SK-N-SH (cell line): ENCODE results near the gene PSKH1. TPM values are rescaled to one million over a fixed set of nuclear protein-coding genes. Genes with fewer than 3 reads are reported as not detected.

ENCODE experiments used
- CTCF ChIA-PET: fragments of 300-600, 350-600 bp; formaldehyde crosslinking; extraction: SDS; loops from one replicate; lab custom pipeline; 2021; lab: Yijun Ruan, JAX
- POLR2A ChIA-PET: fragments of 350-600 bp; sonication (Branson Sonifier 250); formaldehyde crosslinking; extraction: SDS; loops from one replicate; lab custom pipeline; 2020; ENCODE audit warnings: antibody characterized with exemption, inconsistent platforms; lab: Yijun Ruan, JAX
- DNase-seq: peaks from one replicate; pipeline ENCODE4 v3.0.0; 2012
- H2AFZ ChIP-seq: fragments of 200-600 bp; sonication (generic); 2 replicates; pipeline ENCODE4 v1.8.1; 2016; ENCODE audit warnings: antibody characterized with exemption, mild to moderate bottlenecking, low read depth
- H3F3A ChIP-seq: fragments of 200-600 bp; sonication (generic); replicated peaks from 2 replicates; pipeline ENCODE3; 2016; ENCODE audit warnings: antibody characterized with exemption, mild to moderate bottlenecking; ENCODE audit not compliant: insufficient read depth
- H3K27ac ChIP-seq, 2 experiments: fragments of 200-500 bp in 1 of 2; fragments of 200-600 bp in 1 of 2; sonication (Bioruptor generic) in 1 of 2; sonication (generic), shearing (Covaris generic) in 1 of 2; 2 replicates each; pipeline versions ENCODE4 v1.5.1 to v1.6.1; 2014 to 2016; ENCODE audit warnings: low read depth in 2 of 2, inconsistent platforms in 1 of 2, low read length in 1 of 2, mild to moderate bottlenecking in 1 of 2, mixed read lengths in 1 of 2
- H3K27me3 ChIP-seq: fragments of 200-600 bp; sonication (generic), shearing (Covaris generic); 2 replicates; pipeline ENCODE4 v1.6.1; 2016; ENCODE audit warnings: mixed run types; ENCODE audit not compliant: insufficient read depth
- H3K36me3 ChIP-seq, 2 experiments: fragments of 200-500 bp in 1 of 2; fragments of 200-600 bp in 1 of 2; sonication (Bioruptor generic) in 1 of 2; sonication (generic) in 1 of 2; replicated peaks in 1 of 2; 2 replicates each; pipeline versions ENCODE3 to v1.5.1; 2014 to 2016; ENCODE audit warnings: low read length in 1 of 2, mild to moderate bottlenecking in 1 of 2; ENCODE audit not compliant: insufficient read depth in 2 of 2, control insufficient read depth in 1 of 2
- H3K4me1 ChIP-seq, 2 experiments: fragments of 200-500 bp in 1 of 2; fragments of 200-600 bp in 1 of 2; sonication (Bioruptor generic) in 1 of 2; sonication (generic), shearing (Covaris generic) in 1 of 2; 2 replicates each; pipeline versions ENCODE4 v1.5.1 to v1.6.1; 2014 to 2016; ENCODE audit warnings: low read depth in 1 of 2, low read length in 1 of 2, mixed run types in 1 of 2; ENCODE audit not compliant: insufficient read depth in 2 of 2, control insufficient read depth in 1 of 2
- H3K4me2 ChIP-seq: fragments of 200-600 bp; sonication (generic), shearing (Covaris generic); 2 replicates; pipeline ENCODE4 v1.6.1; 2017; ENCODE audit warnings: mixed run types
- H3K4me3 ChIP-seq, 2 experiments: fragments of 200-500 bp in 1 of 2; fragments of 200-600 bp in 1 of 2; sonication (Bioruptor generic) in 1 of 2; sonication (generic), shearing (Covaris generic) in 1 of 2; 2 replicates each; pipeline versions ENCODE4 v1.5.1 to v1.8.1; 2014 to 2016; ENCODE audit warnings: low read depth in 2 of 2, inconsistent platforms in 1 of 2, low read length in 1 of 2, mild to moderate bottlenecking in 1 of 2, mixed read lengths in 1 of 2, moderate library complexity in 1 of 2
- H3K79me2 ChIP-seq: fragments of 200-600 bp; sonication (generic); 2 replicates; pipeline ENCODE4 v1.8.1; 2017; ENCODE audit warnings: mild to moderate bottlenecking; ENCODE audit not compliant: insufficient read depth
- H3K9ac ChIP-seq: fragments of 200-600 bp; sonication (generic); 2 replicates; pipeline ENCODE4 v1.6.1; 2017; ENCODE audit warnings: mixed run types
- H3K9me2 ChIP-seq: fragments of 200-600 bp; sonication (generic); 2 replicates; pipeline ENCODE4 v1.6.1; 2017; ENCODE audit warnings: mixed run types
- H3K9me3 ChIP-seq: fragments of 200-600 bp; sonication (generic); 2 replicates; pipeline ENCODE4 v1.6.1; 2017; ENCODE audit warnings: mixed run types, mild to moderate bottlenecking, moderate library complexity
- H4K20me1 ChIP-seq: fragments of 200-600 bp; sonication (generic); 2 replicates; pipeline ENCODE4 v1.6.1; 2017; ENCODE audit warnings: mild to moderate bottlenecking, mixed run types; ENCODE audit not compliant: insufficient read depth
- ELF1 ChIP-seq: IDR thresholded peaks from 2 replicates; pipeline ENCODE4 v1.4.0; 2012
- EP300 ChIP-seq, 2 experiments: IDR thresholded peaks; 2 replicates each; pipeline versions ENCODE4 v1.4.0 to v1.6.1; 2012; ENCODE audit warnings: borderline replicate concordance in 1 of 2, low read depth in 1 of 2, low read length in 1 of 2
- GATA2 ChIP-seq: sonication (generic); formaldehyde crosslinking; IDR thresholded peaks from 2 replicates; pipeline ENCODE4 v1.5.0; 2020; ENCODE audit warnings: mild to moderate bottlenecking, missing genetic modification reagents
- MEF2A ChIP-seq: IDR thresholded peaks from 2 replicates; pipeline ENCODE4 v1.4.0; 2012; ENCODE audit warnings: low read depth, borderline replicate concordance
- MXI1 ChIP-seq: IDR thresholded peaks from 2 replicates; pipeline ENCODE4 v1.6.1; 2012; ENCODE audit warnings: mild to moderate bottlenecking, low read depth, low read length, improper control_type of control experiment
- NFIC ChIP-seq: IDR thresholded peaks from 2 replicates; pipeline ENCODE4 v1.4.0; 2012; ENCODE audit warnings: borderline replicate concordance
- NRF1 ChIP-seq: IDR thresholded peaks from 2 replicates; pipeline ENCODE4 v1.6.1; 2012; ENCODE audit warnings: low read depth, mild to moderate bottlenecking, low read length
- RAD21 ChIP-seq: IDR thresholded peaks from 2 replicates; pipeline ENCODE4 v1.6.1; 2012; ENCODE audit warnings: mild to moderate bottlenecking, low read length
- RFX5 ChIP-seq: IDR thresholded peaks from 2 replicates; pipeline ENCODE4 v1.6.1; 2012; ENCODE audit warnings: mild to moderate bottlenecking, improper control_type of control experiment, low read length
- SIN3A ChIP-seq: IDR thresholded peaks from 2 replicates; pipeline ENCODE4 v1.6.1; 2012; ENCODE audit warnings: low read depth, mild to moderate bottlenecking, low read length, moderate library complexity, borderline replicate concordance
- SMC3 ChIP-seq: IDR thresholded peaks from 2 replicates; pipeline ENCODE4 v1.6.1; 2012; ENCODE audit warnings: low read depth, low read length, improper control_type of control experiment
- TEAD4 ChIP-seq: IDR thresholded peaks from 2 replicates; pipeline ENCODE4 v1.4.0; 2012; ENCODE audit warnings: mild to moderate bottlenecking, borderline replicate concordance; ENCODE audit not compliant: insufficient read depth
- ZBTB33 ChIP-seq: IDR thresholded peaks from 2 replicates; pipeline ENCODE4 v1.4.0; 2012; ENCODE audit warnings: low read depth, borderline replicate concordance
- WGBS: methylation state at CpG from one replicate; pipeline ENCODE4 v1.1.6; 2017; ENCODE audit warnings: low lambda C conversion rate; 5-methylcytosine and 5-hydroxymethylcytosine counted together
- polyA plus RNA-seq, 3 experiments: library from polyadenylated mRNA; depleted of rRNA; stranded (reverse); fragments of >200 nt; gene quantifications; 2 replicates each; pipeline ENCODE4 v1.2.3, GENCODE V29; 2012
- TF ChIP-seq, protein P1 (sequence below): fragments of 200-600 bp; sonication (generic); IDR thresholded peaks from 2 replicates; pipeline ENCODE4 v1.6.1; 2017; ENCODE audit warnings: antibody characterized with exemption, mild to moderate bottlenecking, moderate library complexity

The PSKH1 gene
- polyA plus RNA-seq, 1 of the 3 experiments (the other 2 are of a cell fraction): 30.1 TPM

DNA sequence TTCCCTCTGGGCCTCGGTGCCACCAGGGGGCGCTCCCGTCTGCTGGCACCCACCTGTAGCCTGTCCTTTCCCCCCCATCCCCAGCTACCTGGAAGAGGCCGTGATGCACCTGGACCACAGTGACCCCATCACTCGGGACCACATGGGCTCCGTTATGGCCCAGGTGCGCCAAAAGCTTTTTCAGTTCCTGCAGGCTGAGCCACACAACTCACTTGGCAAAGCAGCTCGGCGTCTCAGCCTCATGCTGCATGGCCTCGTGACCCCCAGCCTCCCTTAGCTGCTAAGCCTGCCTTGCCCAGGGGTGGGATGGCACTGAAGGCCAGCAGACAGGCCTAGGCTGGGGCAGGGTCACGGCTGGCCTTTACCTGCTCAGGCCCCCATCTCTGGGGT lies 9.2 kb upstream of the PSKH1 start:
- peak; percentile 71 for TF ChIP-seq RAD21
- no peak for TF ChIP-seq MEF2A
- TF ChIP-seq, protein P1, sequence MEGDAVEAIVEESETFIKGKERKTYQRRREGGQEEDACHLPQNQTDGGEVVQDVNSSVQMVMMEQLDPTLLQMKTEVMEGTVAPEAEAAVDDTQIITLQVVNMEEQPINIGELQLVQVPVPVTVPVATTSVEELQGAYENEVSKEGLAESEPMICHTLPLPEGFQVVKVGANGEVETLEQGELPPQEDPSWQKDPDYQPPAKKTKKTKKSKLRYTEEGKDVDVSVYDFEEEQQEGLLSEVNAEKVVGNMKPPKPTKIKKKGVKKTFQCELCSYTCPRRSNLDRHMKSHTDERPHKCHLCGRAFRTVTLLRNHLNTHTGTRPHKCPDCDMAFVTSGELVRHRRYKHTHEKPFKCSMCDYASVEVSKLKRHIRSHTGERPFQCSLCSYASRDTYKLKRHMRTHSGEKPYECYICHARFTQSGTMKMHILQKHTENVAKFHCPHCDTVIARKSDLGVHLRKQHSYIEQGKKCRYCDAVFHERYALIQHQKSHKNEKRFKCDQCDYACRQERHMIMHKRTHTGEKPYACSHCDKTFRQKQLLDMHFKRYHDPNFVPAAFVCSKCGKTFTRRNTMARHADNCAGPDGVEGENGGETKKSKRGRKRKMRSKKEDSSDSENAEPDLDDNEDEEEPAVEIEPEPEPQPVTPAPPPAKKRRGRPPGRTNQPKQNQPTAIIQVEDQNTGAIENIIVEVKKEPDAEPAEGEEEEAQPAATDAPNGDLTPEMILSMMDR: peak; percentile 91
- TF ChIP-seq SMC3: peak; percentile 76
- TF ChIP-seq GATA2: no peak
- TF ChIP-seq ZBTB33: no peak
- WGBS: 17% methylated on average over 6 of the region's 11 CpGs
- ChIA-PET POLR2A (interaction anchor here (1.7 to 3.5 kb wide), 4 partner anchors 11 to 51 kb away, joined by 5 to 12 read pairs (median 6); partner anchors contain the start of gene EDC4), CTCF (interaction anchor here (0.6 to 22.4 kb wide), 40 partner anchors 8 to 363 kb away, joined by 3 to 564 read pairs (median 5); partner anchors contain the start of genes CTRL, DDX28, DUS2 and EDC4)
- DNase-seq: peak; percentile 90
- H2AFZ ChIP-seq: no peak overlapping the region
- H3K27ac ChIP-seq: no peak overlapping the region
- no peak overlapping the region for H3K4me3 ChIP-seq
- no peak overlapping the region; the same call in 1 of the 2 replicates for H3K4me2 ChIP-seq
- peaks cover 9 to 60% of the 10 kb centered on the region in 2 experiments for H3K36me3 ChIP-seq
- H3K4me1 ChIP-seq: peaks cover 7 to 13% of the 10 kb centered on the region in 2 experiments; a peak in 2 of 4 replicates
- no peaks in the 10 kb centered on the region for H3K27me3 ChIP-seq
- H3K9me3 ChIP-seq: no peaks in the 10 kb centered on the region
- H3K9ac ChIP-seq: no peak overlapping the region
- H3K9me2 ChIP-seq: no peaks in the 10 kb centered on the region
- H3F3A ChIP-seq: peaks cover 14% of the 10 kb centered on the region
- H4K20me1 ChIP-seq: peaks cover 12% of the 10 kb centered on the region
- H3K79me2 ChIP-seq: no peaks in the 10 kb centered on the region

GRCh38 chr16:67884684-67885083 lies 8.4 kb upstream of the PSKH1 start, which contains the start of gene NRN1L:
Gene NRN1L, plus strand, starts transcription at chr16:67884885. Its CDS starts 19 bp downstream, at chr16:67884904.
- H3K79me2 ChIP-seq: no peaks in the 10 kb centered on the region
- no peaks in the 10 kb centered on the region for H3K9me3 ChIP-seq
- H4K20me1 ChIP-seq: peaks cover 12% of the 10 kb centered on the region
- H3K4me3 ChIP-seq: no peak within 1 kb of the TSS
- TF ChIP-seq ELF1 (no peak), RFX5 (no peak), MXI1 (peak; percentile 43), TEAD4 (no peak), NFIC (peak; percentile 66), EP300 (IDR thresholded peaks at IDR 0.05; ENCODE audit: borderline replicate concordance in 1 of 2, low read depth in 1 of 2, low read length in 1 of 2) (0 out of 4 replicates have a peak, but pooled peaks of 1 of the 2 experiments have one; percentile 4), NRF1 (no peak), GATA2 (no peak), RAD21 (peak; percentile 14; the same call in 1 of the 2 replicates), SIN3A (peak; percentile 37; the same call in 1 of the 2 replicates)
- peak within 1 kb of the TSS in 1 of 2 experiments; percentile 27; a peak in 1 of 4 replicates for H3K27ac ChIP-seq
- peak within 1 kb of the TSS; percentile 59; the same call in 1 of the 2 replicates for H3K4me2 ChIP-seq
- DNase-seq: peak; percentile 99
- H3K9ac ChIP-seq: no peak within 1 kb of the TSS
- WGBS: 19% methylated on average over 17 of the region's 22 CpGs
- H3F3A ChIP-seq: peaks cover 14% of the 10 kb centered on the region
- H3K27me3 ChIP-seq: no peaks in the 10 kb centered on the region
- H3K36me3 ChIP-seq: peaks cover 4 to 52% of the 10 kb centered on the region in 2 experiments
- H3K9me2 ChIP-seq: no peaks in the 10 kb centered on the region
- ChIA-PET POLR2A (interaction anchor here (0.6 to 3.5 kb wide), 6 partner anchors 9 to 50 kb away, joined by 3 to 12 read pairs (median 6); partner anchors contain the start of gene EDC4), CTCF (interaction anchor here (1.0 to 22.4 kb wide), 20 partner anchors 9 to 364 kb away, joined by 3 to 564 read pairs (median 5); partner anchors contain the start of genes CTRL, DDX28, DUS2 and EDC4)
- no peak within 1 kb of the TSS for H2AFZ ChIP-seq
- peaks cover 7 to 13% of the 10 kb centered on the region in 2 experiments; a peak in 2 of 4 replicates for H3K4me1 ChIP-seq
